HepG2 (cell line): ENCODE results near the gene EFCAB13. TPM values are rescaled to one million over a fixed set of nuclear protein-coding genes. Genes with fewer than 3 reads are reported as not detected.

Source experiments
- ATAC-seq: fragments of 200-7000 bp; cut with Tn5 transposase; 3 replicates; pipeline ENCODE4 v1.9.1; 2020; ENCODE audit warnings: mild to moderate bottlenecking, moderate library complexity
- BruUV-seq: library from RNA; stranded (reverse); fragments of 400-500 nt; replicated peaks from 2 replicates; lab custom pipeline; 2021; lab: Mats Ljungman, UMichigan
- CTCF ChIA-PET: fragments of 300-600 bp; formaldehyde crosslinking; extraction: SDS; loops from one replicate; lab custom pipeline; 2021; ENCODE audit warnings: low total read pairs, inconsistent platforms, low intra/inter-chr PET ratio; lab: Yijun Ruan, JAX
- POLR2A ChIA-PET: fragments of 350-600 bp; sonication (Branson Sonifier 250); formaldehyde crosslinking; loops from one replicate; lab custom pipeline; 2020; ENCODE audit warnings: antibody characterized with exemption, inconsistent platforms; lab: Yijun Ruan, JAX
- DNase-seq: peaks from one replicate; pipeline ENCODE4 v3.0.0-alpha.2; 2015; ENCODE audit warnings: low spot score
- FAIRE-seq: peaks from 3 replicates; lab custom pipeline; 2011; peaks lifted over from hg19 to GRCh38; lab: Jason Lieb, UNC
- H2AFZ ChIP-seq: one replicate; pipeline ENCODE4 v1.6.1; 2011; ENCODE audit warnings: low read length, inconsistent platforms
- H3K27ac ChIP-seq: fragments of 300-600 bp; 3 replicates; pipeline ENCODE4 v1.8.0; 2011; ENCODE audit warnings: mixed run types, mild to moderate bottlenecking, mixed read lengths, low read length, inconsistent platforms; ENCODE audit not compliant: insufficient read depth; ENCODE audit errors: extremely low read length
- H3K27me3 ChIP-seq, 2 experiments: fragments of 200-600 bp in 1 of 2; 2 replicates in 1 of 2; 3 replicates in 1 of 2; pipeline versions ENCODE4 v1.6.0 to v1.8.0; 2011; ENCODE audit warnings: low read length in 2 of 2, mild to moderate bottlenecking in 2 of 2, moderate library complexity in 2 of 2, inconsistent platforms in 1 of 2; ENCODE audit not compliant: insufficient read depth in 2 of 2, control insufficient read depth in 1 of 2
- H3K36me3 ChIP-seq, 2 experiments: fragments of 200-600 bp in 1 of 2; replicated peaks in 1 of 2; 2 replicates in 1 of 2; 3 replicates in 1 of 2; pipeline versions ENCODE4 v1.5.1 to v1.8.0; 2011; ENCODE audit warnings: low read length in 2 of 2, inconsistent platforms in 1 of 2; ENCODE audit not compliant: insufficient read depth in 2 of 2, control insufficient read depth in 1 of 2
- H3K4me1 ChIP-seq: 2 replicates; pipeline ENCODE4 v1.5.1; 2012; ENCODE audit warnings: low read length, inconsistent platforms; ENCODE audit not compliant: insufficient read depth
- H3K4me2 ChIP-seq: 2 replicates; pipeline ENCODE4 v1.6.0; 2011; ENCODE audit warnings: low read depth, low read length, inconsistent platforms
- H3K4me3 ChIP-seq, 3 experiments: fragments of 200-600 bp in 1 of 3; sonication (generic), shearing (Covaris generic) in 1 of 3; replicated peaks in 1 of 3; 2 replicates each; pipeline ENCODE4 v1.5.1; 2011 to 2016; ENCODE audit warnings: low read length in 3 of 3, inconsistent platforms in 2 of 3, low read depth in 2 of 3, mild to moderate bottlenecking in 2 of 3, control low read depth in 1 of 3, mixed read lengths in 1 of 3; ENCODE audit not compliant: insufficient read depth in 1 of 3
- H3K79me2 ChIP-seq: one replicate; pipeline ENCODE4 v1.6.1; 2011; ENCODE audit warnings: low read length, inconsistent platforms; ENCODE audit not compliant: insufficient read depth
- H3K9ac ChIP-seq: 2 replicates; pipeline ENCODE4 v1.6.0; 2011; ENCODE audit warnings: mild to moderate bottlenecking, low read depth, low read length, inconsistent platforms; ENCODE audit not compliant: insufficient read depth
- H3K9me3 ChIP-seq: 2 replicates; pipeline ENCODE4 v1.5.1; 2012; ENCODE audit warnings: mild to moderate bottlenecking, low read length
- H4K20me1 ChIP-seq: 2 replicates; pipeline ENCODE4 v1.6.0; 2011; ENCODE audit warnings: inconsistent platforms, mild to moderate bottlenecking, low read length, moderate library complexity; ENCODE audit not compliant: insufficient read depth
- AHR ChIP-seq: IDR thresholded peaks from 2 replicates; pipeline ENCODE4 v1.6.1; 2018; ENCODE audit warnings: missing genetic modification reagents, missing compliant biosample characterization
- AKAP8 ChIP-seq: sonication (generic); formaldehyde crosslinking; IDR thresholded peaks from 2 replicates; pipeline ENCODE4 v1.5.1; 2020; ENCODE audit warnings: mild to moderate bottlenecking, missing genetic modification reagents
- CTCF ChIP-seq: sonication (generic); formaldehyde crosslinking; IDR thresholded peaks from 2 replicates; pipeline ENCODE4 v1.5.0; 2020; ENCODE audit warnings: mild to moderate bottlenecking, missing genetic modification reagents, moderate library complexity
- E2F2 ChIP-seq: sonication (generic); formaldehyde crosslinking; IDR thresholded peaks from 2 replicates; pipeline ENCODE4 v1.4.0; 2020; ENCODE audit warnings: missing genetic modification reagents, borderline replicate concordance
- MAX ChIP-seq: IDR thresholded peaks from 2 replicates; pipeline ENCODE4 v1.6.1; 2012; ENCODE audit warnings: inconsistent platforms
- RAD21 ChIP-seq: fragments of 450-650 bp; formaldehyde crosslinking; IDR thresholded peaks from 2 replicates; pipeline ENCODE4 v1.5.0; 2020; ENCODE audit warnings: mild to moderate bottlenecking
- SAP130 ChIP-seq: IDR thresholded peaks from 2 replicates; pipeline ENCODE4 v1.6.1; 2016; ENCODE audit warnings: low read depth
- SMC3 ChIP-seq: IDR thresholded peaks from 2 replicates; pipeline ENCODE4 v1.6.1; 2011; ENCODE audit warnings: low read length, improper control_type of control experiment
- STAG1 ChIP-seq: sonication (generic); formaldehyde crosslinking; IDR thresholded peaks from 2 replicates; pipeline ENCODE4 v1.4.0; 2020; ENCODE audit warnings: missing genetic modification reagents
- WGBS: methylation state at CpG from one replicate; pipeline ENCODE4 v1.1.6; 2017; ENCODE audit warnings: low lambda C conversion rate; 5-methylcytosine and 5-hydroxymethylcytosine counted together
- in situ Hi-C: cut with HindIII; loops from 2 replicates; pipeline ENCODE4 v1.10.0; 2017; ENCODE audit warnings: low pct_unique_long_range_greater_than_20kb; ENCODE audit not compliant: extremely low pct_ligation_motif_present
- intact Hi-C: fragments of 100-400 bp; cut with micrococcal nuclease; formaldehyde crosslinking; loops from one replicate; pipeline ENCODE4 v1.10.0; 2022; ENCODE audit not compliant: unreplicated experiment
- polyA plus RNA-seq, 8 experiments: library from polyadenylated mRNA; depleted of rRNA in 3 of 8; stranded (reverse) in 7 of 8; unstranded in 1 of 8; fragments of >200 nt; fragmentation: Illumina TruSeq in 4 of 8; extraction: Trizol in 4 of 8; gene quantifications; 2 replicates each; pipeline versions ENCODE4 v1.2.1 to v1.2.3, GENCODE V29; 2011 to 2016; ENCODE audit warnings: low read depth in 4 of 8, missing spikeins in 1 of 8, mixed read lengths in 1 of 8; ENCODE audit not compliant: insufficient read depth in 1 of 8
- total RNA-seq, 5 experiments: library from RNA; depleted of rRNA; stranded (reverse); fragments of >200 nt; fragmentation: Illumina TruSeq; extraction: Trizol; gene quantifications; 2 replicates each; pipeline ENCODE4 v1.2.3, GENCODE V29; 2016; ENCODE audit warnings: low read depth in 1 of 5

EFCAB13 gene
- total and polyA plus RNA-seq, 2 of the 13 experiments (the other 11 are each of a cell fraction or from before 2014, with no cell fraction given) = 0.22 to 0.71 TPM

- no peak for FAIRE-seq
- Histone ChIP-seq H3K4me1 (peaks cover 35% of the 10 kb centered on the region), H3K27ac (no peak overlapping the region), H3K4me3 (no peak overlapping the region), H2AFZ (no peak overlapping the region), H3K9ac (no peak overlapping the region), H4K20me1 (no peaks in the 10 kb centered on the region), H3K36me3 (no peaks in the 10 kb centered on the region), H3K9me3 (peaks cover 6% of the 10 kb centered on the region; the same call in 1 of the 2 replicates), H3K4me2 (no peak overlapping the region), H3K27me3 (no peaks in the 10 kb centered on the region), H3K79me2 (no peaks in the 10 kb centered on the region)
- no peak for ATAC-seq
- 78% methylated on average over 2 of the region's 2 CpGs for WGBS
- BruUV-seq = no TSS peak
- ChIA-PET POLR2A (no interaction called here), CTCF (no interaction called here)
- TF ChIP-seq E2F2 (CRISPR knock-in tag) = no peak
- no peak for DNase-seq
- intact Hi-C loops = loop anchor here (2.0 to 5.0 kb wide), 2 partner anchors 130 to 300 kb away; partner anchors contain the start of gene CDC27
- in situ Hi-C loops = loop anchor here (5.0 kb wide), 1 partner anchor 85 kb away; no protein-coding TSS in a partner anchor
Observed at GRCh38 chr17:47317119-47317518, 6.6 kb upstream of the EFCAB13 start.

GRCh38 chr17:47318197-47318918 is 5.4 kb upstream of the EFCAB13 start:
- in situ Hi-C loops (loop anchor here (5.0 kb wide), 1 partner anchor 86 kb away; no protein-coding TSS in a partner anchor), intact Hi-C loops (loop anchor here (5.0 kb wide), 1 partner anchor 131 kb away; the partner anchor contains the start of gene CDC27)
- FAIRE-seq (no peak), DNase-seq (peak; percentile 31), ATAC-seq (peak; percentile 66)
- Histone ChIP-seq H3K4me3 (no peak overlapping the region), H3K9me3 (peaks cover 6% of the 10 kb centered on the region; the same call in 1 of the 2 replicates), H3K27me3 (no peaks in the 10 kb centered on the region), H3K9ac (no peak overlapping the region), H4K20me1 (no peaks in the 10 kb centered on the region), H3K79me2 (no peaks in the 10 kb centered on the region), H3K36me3 (no peaks in the 10 kb centered on the region), H3K27ac (no peak overlapping the region), H2AFZ (no peak overlapping the region), H3K4me1 (peaks cover 47% of the 10 kb centered on the region), H3K4me2 (0 out of 2 replicates have a peak overlapping the region, but pooled peaks have one; percentile 0)
- 66% methylated on average over 3 of the region's 3 CpGs for WGBS
- POLR2A ChIA-PET = no interaction called here
- CTCF ChIA-PET = no interaction called here
- peak; percentile 35; the same call in 1 of the 2 replicates for TF ChIP-seq SMC3
- no peak for TF ChIP-seq AHR (CRISPR knock-in tag)
- no peak for TF ChIP-seq MAX
- peak; percentile 31; the same call in 1 of the 2 replicates for TF ChIP-seq SAP130 (CRISPR knock-in tag)
- TF ChIP-seq AKAP8 (CRISPR knock-in tag) = no peak
- TF ChIP-seq STAG1 (CRISPR knock-in tag) = peak; percentile 55
- peak; percentile 56 for TF ChIP-seq CTCF (CRISPR knock-in tag)
- TF ChIP-seq RAD21 = peak; percentile 24; the same call in 1 of the 2 replicates
- BruUV-seq = no TSS peak
